GM19099 (cell line): ENCODE measurements around the gene PNPLA4.

ENCODE experiments used
- POLR2A ChIP-seq: IDR thresholded peaks from 3 replicates; pipeline ENCODE4 v1.6.1; 2011; ENCODE audit warnings: low read depth; ENCODE audit not compliant: insufficient read length; ENCODE audit errors: extremely low read depth

PNPLA4 gene

GRCh38 chrX:7921750-7922149 is 5.5 kb downstream of the PNPLA4 start:
- TF ChIP-seq POLR2A = no peak

DNA sequence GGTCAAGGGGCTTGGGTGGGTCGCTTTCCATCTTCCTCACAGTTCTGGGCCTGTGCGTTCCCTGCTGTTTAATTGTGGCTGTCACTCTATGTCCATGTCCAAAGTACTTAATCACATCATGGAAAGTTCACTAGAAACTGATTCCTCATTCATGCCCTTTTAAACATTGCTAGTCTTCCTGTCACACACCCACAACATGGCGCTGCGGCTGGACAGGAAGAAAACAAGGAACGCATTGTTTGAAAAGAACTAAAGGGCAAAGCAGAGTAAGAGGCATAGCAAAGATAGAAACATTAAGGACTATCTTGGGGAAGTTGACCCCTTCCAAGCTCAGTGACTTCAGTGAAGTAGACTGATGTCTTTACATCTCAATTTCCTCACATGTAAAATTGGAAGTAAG is 18.4 kb downstream of the PNPLA4 start:
- no peak for TF ChIP-seq POLR2A

DNA sequence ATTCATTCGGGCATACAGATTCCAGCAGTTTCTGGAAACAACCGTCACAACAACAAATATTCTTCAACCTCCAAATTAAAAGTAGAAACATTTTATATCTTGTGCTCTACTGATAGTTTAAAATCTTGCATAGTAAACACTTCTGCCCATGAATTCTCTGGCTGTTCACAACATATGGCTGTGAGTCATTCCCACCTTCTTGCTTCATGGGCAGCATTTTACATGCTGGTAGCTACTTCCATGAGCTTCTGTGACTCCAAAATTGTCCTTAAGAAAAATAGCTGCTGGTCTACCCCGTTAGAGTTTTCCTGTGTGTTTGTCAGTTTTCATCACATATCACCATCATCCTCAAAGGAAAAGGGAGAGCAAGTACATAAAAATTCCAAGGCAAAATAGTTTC is 22.7 kb downstream of the PNPLA4 start:
- no peak for TF ChIP-seq POLR2A

DNA sequence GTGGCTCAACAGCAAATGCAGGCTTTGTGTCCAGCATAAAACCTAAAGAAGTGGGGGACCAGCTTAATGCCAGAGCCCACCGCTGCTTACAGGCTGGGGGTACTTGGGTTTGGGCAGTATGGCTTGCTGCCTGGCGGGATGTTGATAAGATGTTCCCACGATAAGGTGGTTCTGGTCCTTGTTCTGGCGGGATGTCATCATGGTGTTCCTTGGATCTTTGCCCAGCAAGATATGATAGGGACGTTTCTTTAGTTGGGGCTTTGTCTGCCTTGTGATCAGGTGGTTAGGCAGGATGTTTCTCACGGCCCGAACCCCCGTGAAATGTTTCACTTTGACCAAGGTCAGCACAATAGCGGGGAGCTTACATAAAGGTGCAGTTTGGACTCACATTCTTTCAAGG is 35.3 kb downstream of the PNPLA4 start:
- TF ChIP-seq POLR2A = no peak

DNA sequence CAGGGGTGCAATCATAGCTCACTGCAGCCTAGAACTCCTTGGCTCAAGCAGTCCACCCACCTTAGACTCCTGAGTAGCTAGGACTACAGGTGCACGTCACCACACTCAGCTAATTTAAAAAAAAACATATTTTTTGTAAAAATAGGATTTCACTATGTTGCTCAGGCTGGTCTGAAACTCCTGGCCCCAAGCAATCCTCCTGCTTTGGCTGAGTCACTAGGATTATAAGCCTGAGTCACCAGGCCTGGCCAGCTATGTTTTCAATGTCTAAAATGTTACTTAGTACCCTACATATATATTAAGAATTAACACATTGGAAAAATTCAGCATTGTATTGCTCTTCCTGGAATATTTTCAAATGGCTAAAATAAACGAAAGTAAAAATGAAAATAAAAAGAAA is 37.5 kb downstream of the PNPLA4 start:
- no peak for TF ChIP-seq POLR2A

DNA sequence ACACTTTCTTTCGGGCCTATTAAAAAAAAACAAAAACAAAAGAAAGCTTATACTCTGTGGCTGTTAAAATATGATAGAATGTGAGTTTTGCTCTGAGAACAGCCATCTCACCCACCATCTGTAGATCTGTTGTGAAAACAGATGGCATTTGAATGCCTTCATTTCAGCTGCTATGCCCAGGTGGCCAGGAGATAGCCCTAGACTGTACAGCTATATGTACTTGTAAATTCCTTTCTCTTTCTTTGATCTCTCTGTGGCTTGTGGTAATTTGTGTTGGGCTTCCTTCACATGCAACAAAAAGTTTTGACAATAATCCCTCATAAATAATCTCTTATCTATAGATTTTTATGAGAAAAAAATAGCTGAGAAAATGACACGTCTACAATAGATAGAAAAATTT is 38.1 kb downstream of the PNPLA4 start:
- no peak for TF ChIP-seq POLR2A

- TF ChIP-seq POLR2A = no peak
These were observed 50.3 kb downstream of the PNPLA4 start for GRCh38 chrX:7876957-7877356.

DNA sequence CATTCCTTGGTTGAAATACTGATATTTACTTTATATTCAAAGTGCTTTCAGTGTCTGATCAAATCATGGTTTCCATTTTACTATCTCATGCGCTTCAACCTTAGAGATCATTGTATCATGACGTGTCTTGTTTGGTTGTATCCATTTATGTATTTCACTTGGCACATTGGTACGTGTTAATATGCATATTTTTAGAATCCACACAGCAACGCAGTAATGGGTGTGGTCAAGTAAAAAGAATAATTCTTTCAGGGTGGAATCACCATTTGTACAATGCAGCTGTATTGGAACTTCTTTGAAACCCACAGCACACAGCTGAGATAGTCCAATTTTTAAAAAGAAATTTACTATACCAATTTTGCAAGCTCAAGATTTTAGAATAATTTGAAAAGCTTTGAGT is 55.2 kb downstream of the PNPLA4 start:
- TF ChIP-seq POLR2A = no peak

DNA sequence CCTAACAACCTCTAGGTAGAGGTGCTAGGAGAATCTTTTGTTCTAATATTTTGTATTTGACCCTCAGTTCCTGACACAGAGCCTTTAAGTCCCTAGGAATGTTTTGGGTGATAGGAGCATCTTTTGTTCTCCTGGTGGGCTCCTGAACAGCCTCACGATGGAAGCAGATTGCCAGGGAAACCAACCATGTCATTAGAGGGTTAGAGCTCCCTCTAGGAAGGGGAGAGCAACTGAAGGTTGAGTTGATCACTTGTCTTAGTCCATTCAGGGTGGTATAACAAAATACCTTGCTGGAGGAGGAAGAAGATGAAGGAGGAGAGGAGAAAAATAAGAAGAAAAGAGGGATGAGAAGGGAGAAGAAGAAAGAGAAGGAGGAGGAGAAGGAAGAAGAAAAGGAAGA is 75.0 kb downstream of the PNPLA4 start:
- no peak for TF ChIP-seq POLR2A
